Suprapubic skin (tissue), 4 donors: Measurements from ENCODE around the gene MYB. TPM values are rescaled to one million over a fixed set of nuclear protein-coding genes. Genes with fewer than 3 reads are reported as not detected.
"Not testable (repeated sequence)": the region's sequence is repeated elsewhere in the genome, so short reads cannot be mapped to it uniquely, and the experiment has no call there.

Experiments
- DNase-seq, 2 donors: peaks; one replicate each; pipeline ENCODE4 v3.0.0-alpha.2; 2019; ENCODE audit warnings: low spot score in 2 of 2
- H3K27ac ChIP-seq: fragments of 200-600 bp; sonication (generic); one replicate; pipeline ENCODE4 v1.5.1; 2019
- H3K27me3 ChIP-seq: fragments of 200-600 bp; sonication (generic); one replicate; pipeline ENCODE4 v1.5.1; 2019
- H3K36me3 ChIP-seq: fragments of 200-600 bp; sonication (generic); one replicate; pipeline ENCODE4 v1.5.1; 2019
- H3K4me1 ChIP-seq: fragments of 200-600 bp; sonication (generic); one replicate; pipeline ENCODE4 v1.5.1; 2019
- H3K4me3 ChIP-seq: fragments of 200-600 bp; sonication (generic); one replicate; pipeline ENCODE4 v1.5.1; 2019; ENCODE audit warnings: mild to moderate bottlenecking
- H3K9me3 ChIP-seq: fragments of 200-600 bp; sonication (generic); one replicate; pipeline ENCODE4 v1.5.1; 2019
- EP300 ChIP-seq: sonication (generic); formaldehyde crosslinking; IDR thresholded peaks from one replicate; pipeline ENCODE4 v1.6.1; 2017; ENCODE audit warnings: antibody characterized with exemption
- POLR2A ChIP-seq, 2 donors: fragments of 450-650 bp; IDR thresholded peaks; one replicate each; pipeline ENCODE4 v1.6.1; 2017; ENCODE audit warnings: antibody characterized with exemption in 2 of 2, mild to moderate bottlenecking in 2 of 2, moderate library complexity in 2 of 2
- POLR2AphosphoS5 ChIP-seq, 3 donors: sonication (generic); formaldehyde crosslinking; IDR thresholded peaks; one replicate each; pipeline ENCODE4 v1.6.1; 2017; ENCODE audit warnings: antibody characterized with exemption in 3 of 3
- WGBS: methylation state at CpG from one replicate; pipeline ENCODE4 v1.1.5; 2018; 5-methylcytosine and 5-hydroxymethylcytosine counted together
- total RNA-seq, 4 donors: library from RNA; depleted of rRNA; stranded (reverse); fragments of >200 nt; gene quantifications; one replicate each; pipeline ENCODE4 v1.1.0, GENCODE V29; 2016
- TF ChIP-seq, protein P1 (sequence below), 2 donors: fragments of 200-600 bp in 1 of 2; fragments of 450-650 bp in 1 of 2; sonication (generic) in 1 of 2; IDR thresholded peaks; one replicate each; pipeline ENCODE4 v1.5.1; 2016 to 2019; ENCODE audit warnings: antibody characterized with exemption in 2 of 2, mild to moderate bottlenecking in 1 of 2, moderate library complexity in 1 of 2

The MYB gene
- total RNA-seq, 4 donors from 2014 or later, result 5.1 to 18.0 (median 8.8) TPM

DNA sequence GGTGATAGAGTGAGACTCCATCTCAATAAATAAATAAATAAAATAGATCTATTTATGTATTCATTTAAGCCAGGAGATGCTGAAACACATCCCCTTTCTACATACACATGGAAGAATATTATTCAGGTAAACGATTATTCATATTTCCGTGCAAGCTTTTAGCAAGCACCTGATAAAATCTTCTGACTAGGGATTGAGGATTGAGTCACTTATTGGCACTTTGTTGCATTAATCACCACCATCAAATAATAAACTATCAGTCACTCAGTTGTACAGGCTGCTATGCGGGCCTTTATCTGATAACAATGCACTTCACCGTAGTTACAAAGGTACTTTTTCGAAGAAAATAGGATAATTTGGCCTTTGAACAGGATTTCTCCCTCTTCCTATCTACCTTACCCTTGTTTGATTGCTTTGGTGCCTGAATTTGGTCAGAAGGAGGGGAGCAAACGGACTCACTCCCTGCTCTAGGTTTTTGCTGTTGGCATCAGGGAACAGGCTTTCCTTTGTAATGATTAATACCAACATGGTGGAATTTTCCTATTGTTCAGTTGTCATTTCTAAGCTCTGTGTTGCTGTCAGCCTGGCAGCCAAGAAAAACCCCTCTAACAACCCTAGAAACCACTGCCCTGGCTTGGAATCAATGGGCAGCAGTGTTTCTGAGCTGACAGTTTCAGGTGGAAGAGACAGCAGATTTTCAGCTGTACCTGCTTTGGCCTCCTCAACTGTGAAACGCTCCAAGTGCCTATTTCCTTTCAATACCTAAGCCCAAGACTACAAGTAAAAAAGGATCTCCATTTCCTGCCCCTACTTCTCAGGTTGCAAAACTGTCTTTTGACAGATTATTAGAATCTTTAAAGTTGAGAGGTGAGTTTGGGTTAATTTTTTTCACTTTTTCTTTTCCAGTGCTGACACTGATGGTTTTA, 63.0 kb downstream of the MYB start:
- Histone ChIP-seq H3K9me3 (no peaks in the 10 kb centered on the region), H3K27ac (no peak overlapping the region), H3K36me3 (no peaks in the 10 kb centered on the region), H3K27me3 (no peaks in the 10 kb centered on the region), H3K4me1 (no peaks in the 10 kb centered on the region), H3K4me3 (no peak overlapping the region)
- TF ChIP-seq, protein P1, sequence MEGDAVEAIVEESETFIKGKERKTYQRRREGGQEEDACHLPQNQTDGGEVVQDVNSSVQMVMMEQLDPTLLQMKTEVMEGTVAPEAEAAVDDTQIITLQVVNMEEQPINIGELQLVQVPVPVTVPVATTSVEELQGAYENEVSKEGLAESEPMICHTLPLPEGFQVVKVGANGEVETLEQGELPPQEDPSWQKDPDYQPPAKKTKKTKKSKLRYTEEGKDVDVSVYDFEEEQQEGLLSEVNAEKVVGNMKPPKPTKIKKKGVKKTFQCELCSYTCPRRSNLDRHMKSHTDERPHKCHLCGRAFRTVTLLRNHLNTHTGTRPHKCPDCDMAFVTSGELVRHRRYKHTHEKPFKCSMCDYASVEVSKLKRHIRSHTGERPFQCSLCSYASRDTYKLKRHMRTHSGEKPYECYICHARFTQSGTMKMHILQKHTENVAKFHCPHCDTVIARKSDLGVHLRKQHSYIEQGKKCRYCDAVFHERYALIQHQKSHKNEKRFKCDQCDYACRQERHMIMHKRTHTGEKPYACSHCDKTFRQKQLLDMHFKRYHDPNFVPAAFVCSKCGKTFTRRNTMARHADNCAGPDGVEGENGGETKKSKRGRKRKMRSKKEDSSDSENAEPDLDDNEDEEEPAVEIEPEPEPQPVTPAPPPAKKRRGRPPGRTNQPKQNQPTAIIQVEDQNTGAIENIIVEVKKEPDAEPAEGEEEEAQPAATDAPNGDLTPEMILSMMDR (IDR thresholded peaks at IDR 0.05), result no peak
- TF ChIP-seq POLR2AphosphoS5 (IDR thresholded peaks at IDR 0.05), result no peak
- no peak for TF ChIP-seq POLR2A (IDR thresholded peaks at IDR 0.05)
- no peak for TF ChIP-seq EP300
- no peak for DNase-seq
- 48% methylated on average over 7 of the region's 7 CpGs for WGBS

DNA sequence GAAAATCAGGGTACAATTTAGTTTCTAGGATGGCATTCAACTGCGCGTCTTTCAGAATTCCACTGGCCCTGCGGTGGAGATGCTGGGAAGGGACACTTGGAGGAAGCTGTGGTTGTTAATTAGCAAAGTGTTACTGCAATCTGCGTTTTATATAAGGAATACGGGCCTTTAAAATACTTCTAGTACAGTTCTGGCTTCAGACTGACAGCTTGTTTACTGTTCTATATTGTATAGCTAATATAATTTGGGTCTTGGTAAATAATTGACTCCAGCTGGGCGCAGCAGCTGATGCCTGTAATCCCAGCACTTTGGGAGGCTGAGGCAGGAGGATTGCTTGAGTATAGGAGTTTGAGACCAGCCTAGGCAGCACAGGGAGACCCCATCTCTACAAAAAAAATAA, 63.7 kb downstream of the MYB start:
- no peaks in the 10 kb centered on the region for H3K27me3 ChIP-seq
- WGBS, result 92% methylated on average over 6 of the region's 6 CpGs
- no peaks in the 10 kb centered on the region for H3K4me1 ChIP-seq
- no peak for TF ChIP-seq POLR2AphosphoS5 (IDR thresholded peaks at IDR 0.05)
- no peak for TF ChIP-seq EP300
- TF ChIP-seq, protein P1 (IDR thresholded peaks at IDR 0.05), result no peak
- no peak for TF ChIP-seq POLR2A (IDR thresholded peaks at IDR 0.05)
- H3K36me3 ChIP-seq, result no peaks in the 10 kb centered on the region
- no peak overlapping the region for H3K4me3 ChIP-seq
- DNase-seq, result no peak
- H3K9me3 ChIP-seq, result no peaks in the 10 kb centered on the region
- H3K27ac ChIP-seq, result no peak overlapping the region

DNA sequence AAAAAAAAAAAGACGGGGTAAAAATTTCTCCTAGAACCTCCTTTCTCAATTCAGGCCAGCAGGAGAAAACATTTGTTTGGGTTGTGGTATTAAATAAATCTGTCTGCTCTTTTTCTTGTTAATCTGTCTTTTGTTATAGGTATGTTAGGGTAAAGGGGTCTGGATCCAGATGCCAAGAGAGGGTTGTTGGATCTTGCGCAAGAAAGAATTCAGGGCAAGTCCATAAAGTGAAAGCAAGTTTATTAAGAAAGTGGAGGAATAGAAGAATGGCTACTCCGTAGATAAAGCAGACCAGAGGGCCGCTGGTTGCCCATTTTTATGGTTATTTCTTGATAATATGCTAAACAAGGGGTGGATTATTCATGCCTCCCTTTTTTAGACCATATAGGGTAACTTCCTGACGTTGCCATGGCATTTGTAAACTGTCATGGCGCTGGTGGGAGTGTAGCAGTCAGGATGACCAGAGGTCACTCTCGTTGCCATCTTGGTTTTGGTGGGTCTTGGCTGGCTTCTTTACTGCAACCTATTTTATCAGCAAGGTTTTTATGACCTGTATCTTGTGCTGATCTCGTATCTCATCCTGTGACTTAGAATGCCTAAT, 65.4 kb downstream of the MYB start:
- H3K36me3 ChIP-seq, H3K27me3 ChIP-seq, H3K9me3 ChIP-seq, H3K4me1 ChIP-seq, DNase-seq, H3K4me3 ChIP-seq, H3K27ac ChIP-seq: not testable (repeated sequence)
- 90% methylated on average over 8 of the region's 8 CpGs for WGBS

DNA sequence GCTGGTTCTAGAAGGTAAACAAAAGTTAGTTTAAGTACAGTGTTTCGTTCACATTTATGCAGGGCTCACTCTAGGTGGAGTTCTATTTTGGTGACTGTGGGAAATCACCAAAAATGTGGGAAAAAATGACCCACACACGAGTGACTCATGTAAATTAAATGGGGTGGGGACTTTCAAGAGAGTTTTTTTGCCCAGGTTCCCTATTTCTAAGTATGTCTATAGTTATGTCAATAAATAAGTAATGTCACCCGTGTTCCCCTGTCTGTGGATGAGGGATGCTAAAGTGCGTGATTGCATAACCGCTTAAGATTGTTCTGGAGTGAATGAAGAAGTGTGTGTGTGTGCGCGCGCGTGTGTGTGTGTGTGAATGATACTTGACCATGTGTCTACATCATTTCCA, 69.1 kb downstream of the MYB start:
- no peak for TF ChIP-seq EP300
- no peak for TF ChIP-seq POLR2AphosphoS5 (IDR thresholded peaks at IDR 0.05)
- Histone ChIP-seq H3K4me1 (no peaks in the 10 kb centered on the region), H3K27me3 (no peaks in the 10 kb centered on the region), H3K27ac (no peak overlapping the region), H3K4me3 (no peak overlapping the region), H3K36me3 (no peaks in the 10 kb centered on the region), H3K9me3 (no peaks in the 10 kb centered on the region)
- 83% methylated on average over 9 of the region's 9 CpGs for WGBS
- no peak for DNase-seq

DNA sequence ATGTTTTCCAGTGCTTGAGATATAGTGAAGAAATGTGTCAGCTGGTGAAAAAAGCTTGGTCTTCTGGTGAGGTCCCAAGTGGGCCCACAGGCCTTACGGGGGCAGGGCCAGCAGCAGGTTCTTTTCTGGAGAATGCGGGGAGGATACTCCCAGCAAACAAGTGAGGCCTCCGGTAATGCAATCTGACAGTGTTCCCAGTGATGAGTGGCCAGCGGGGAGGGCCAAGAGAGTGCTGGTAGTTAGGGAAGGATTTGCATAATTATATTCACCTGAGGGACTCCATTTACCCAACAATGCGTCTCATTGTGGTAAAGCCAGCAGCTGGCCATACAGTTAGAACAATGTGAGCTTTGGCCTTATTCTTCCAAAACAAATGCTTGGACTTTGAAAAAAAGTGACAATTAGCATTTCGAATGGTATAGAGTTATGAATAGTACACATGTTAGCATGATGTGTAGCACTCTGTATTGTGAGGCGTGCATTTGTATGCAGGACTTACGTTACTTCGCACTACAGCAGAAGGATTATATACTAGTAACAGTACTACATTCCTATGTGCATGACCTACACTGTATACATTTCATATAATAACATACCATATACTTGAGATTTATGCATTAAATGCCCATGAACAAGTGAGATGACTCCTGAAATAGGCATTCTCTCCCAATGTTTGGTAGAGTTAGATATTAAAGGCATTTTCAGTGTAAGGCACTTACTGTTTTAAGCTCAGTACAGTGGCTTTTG, 69.8 kb downstream of the MYB start:
- H3K27me3 ChIP-seq, result no peaks in the 10 kb centered on the region
- H3K4me1 ChIP-seq, result no peaks in the 10 kb centered on the region
- WGBS, result 86% methylated on average over 9 of the region's 9 CpGs
- no peak for TF ChIP-seq EP300
- TF ChIP-seq POLR2AphosphoS5 (IDR thresholded peaks at IDR 0.05), result no peak
- TF ChIP-seq, protein P1 (IDR thresholded peaks at IDR 0.05), result no peak
- no peak for TF ChIP-seq POLR2A (IDR thresholded peaks at IDR 0.05)
- no peak overlapping the region for H3K4me3 ChIP-seq
- no peak overlapping the region for H3K27ac ChIP-seq
- no peak for DNase-seq
- H3K9me3 ChIP-seq, result no peaks in the 10 kb centered on the region
- no peaks in the 10 kb centered on the region for H3K36me3 ChIP-seq
